Measurements from ENCODE around the gene ZNF593OS. TPM values are rescaled to one million over a fixed set of nuclear protein-coding genes. Genes with fewer than 3 reads are reported as not detected.

The ZNF593OS gene
- total RNA-seq: 0.32 TPM in 1 of 2 replicates, not detected in the other

DNA sequence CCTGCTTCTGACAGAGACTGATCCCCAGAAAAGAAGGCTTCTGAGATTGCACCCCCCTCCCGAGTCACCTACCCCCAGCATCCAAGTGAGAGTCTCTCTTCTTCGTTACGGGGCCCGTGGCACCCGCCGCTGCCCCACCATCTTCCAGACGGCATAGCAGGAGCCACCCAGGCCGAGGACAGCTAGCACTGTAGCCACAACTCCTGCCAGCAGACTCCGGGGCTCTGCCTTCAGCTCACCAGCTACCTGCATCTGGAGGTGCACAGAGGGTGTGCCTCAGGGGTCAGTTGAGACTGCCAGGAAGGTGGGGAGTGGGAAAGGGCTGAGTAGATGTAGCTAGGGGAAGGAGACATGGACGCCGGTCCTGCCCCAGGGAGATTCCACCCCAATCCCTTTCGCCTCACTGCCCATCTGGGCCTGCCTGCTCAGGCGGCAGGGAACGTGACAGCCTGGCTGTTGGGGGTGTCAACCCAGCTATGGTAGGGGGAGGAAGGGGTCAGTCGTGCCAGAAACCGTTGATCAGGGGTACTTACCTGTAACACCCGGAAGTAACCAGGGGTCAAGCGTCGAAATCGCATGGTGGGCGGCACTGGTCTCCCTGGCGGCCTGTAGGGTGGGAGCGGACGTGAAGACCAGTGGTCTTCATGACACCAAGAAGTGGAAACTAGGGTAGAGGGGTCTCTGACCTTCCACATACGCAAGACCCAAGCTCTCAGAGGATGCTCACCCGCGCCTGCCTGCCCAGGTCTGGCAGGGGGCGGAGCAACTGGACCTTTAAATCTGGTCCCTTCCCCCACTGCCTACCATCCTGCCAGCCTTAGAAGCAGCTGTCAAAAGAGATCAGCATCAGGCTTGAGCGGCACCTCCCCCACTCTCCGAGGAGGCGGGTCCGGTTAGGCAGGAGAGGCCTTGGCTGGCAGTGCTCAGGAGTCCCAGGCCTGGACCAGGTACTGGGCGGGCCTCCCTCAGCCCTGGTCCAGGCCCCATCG, at the start of gene ZNF593OS:
ZNF593OS (minus strand) TSS at position 749 of the 989 bp plus-strand sequence; CDS start at position 578, 171 bp downstream.
- no peak for DNase-seq (ENCODE audit: low read depth)
- H3K4me3 ChIP-seq (ENCODE audit: low read depth, low read length): peak within 1 kb of the TSS; percentile 89
- TF ChIP-seq CTCF (IDR thresholded peaks at IDR 0.05; ENCODE audit: insufficient read depth, low read depth, low read length): no peak

GRCh38 chr1:26221094-26221493, 49.5 kb upstream of the ZNF593OS start:
- DNase-seq (ENCODE audit: low read depth): no peak
- no peak for TF ChIP-seq CTCF (IDR thresholded peaks at IDR 0.05; ENCODE audit: insufficient read depth, low read depth, low read length)
- no peak overlapping the region for H3K4me3 ChIP-seq (ENCODE audit: low read depth, low read length)

GRCh38 chr1:26220199-26220912, 48.7 kb upstream of the ZNF593OS start:
- TF ChIP-seq CTCF (IDR thresholded peaks at IDR 0.05; ENCODE audit: insufficient read depth, low read depth, low read length): no peak
- no peak overlapping the region for H3K4me3 ChIP-seq (ENCODE audit: low read depth, low read length)
- DNase-seq (ENCODE audit: low read depth): no peak

DNA sequence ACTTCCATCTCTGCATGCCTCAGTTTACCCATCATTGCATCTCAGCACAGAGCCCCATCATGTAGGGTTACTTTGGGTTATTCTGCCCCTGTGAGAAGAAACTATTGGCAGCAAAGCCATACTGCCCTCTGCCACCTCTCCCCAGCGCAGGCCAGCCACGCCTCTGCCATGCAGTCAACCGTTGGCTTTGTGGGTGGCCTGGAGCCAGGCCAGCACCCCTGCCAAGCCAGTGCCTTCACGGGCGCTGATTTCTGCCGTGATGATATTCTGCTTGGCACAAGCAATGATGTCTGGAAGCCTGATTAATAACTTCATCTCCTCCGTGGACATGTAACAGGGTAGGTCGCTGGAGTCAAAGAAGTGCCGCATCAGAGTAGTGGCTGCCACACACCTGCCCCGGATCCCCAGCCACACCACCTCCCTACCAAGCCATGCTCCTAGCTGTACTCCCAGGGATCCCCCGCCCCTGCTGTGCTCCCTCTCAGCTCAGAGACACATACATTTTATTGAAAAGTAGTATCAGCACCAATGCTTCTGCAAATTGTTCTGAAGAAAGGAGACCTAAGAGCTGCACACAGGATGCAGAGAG, 47.4 kb upstream of the ZNF593OS start:
- H3K4me3 ChIP-seq (ENCODE audit: low read depth, low read length): no peak overlapping the region
- no peak for DNase-seq (ENCODE audit: low read depth)
- no peak for TF ChIP-seq CTCF (IDR thresholded peaks at IDR 0.05; ENCODE audit: insufficient read depth, low read depth, low read length)

DNA sequence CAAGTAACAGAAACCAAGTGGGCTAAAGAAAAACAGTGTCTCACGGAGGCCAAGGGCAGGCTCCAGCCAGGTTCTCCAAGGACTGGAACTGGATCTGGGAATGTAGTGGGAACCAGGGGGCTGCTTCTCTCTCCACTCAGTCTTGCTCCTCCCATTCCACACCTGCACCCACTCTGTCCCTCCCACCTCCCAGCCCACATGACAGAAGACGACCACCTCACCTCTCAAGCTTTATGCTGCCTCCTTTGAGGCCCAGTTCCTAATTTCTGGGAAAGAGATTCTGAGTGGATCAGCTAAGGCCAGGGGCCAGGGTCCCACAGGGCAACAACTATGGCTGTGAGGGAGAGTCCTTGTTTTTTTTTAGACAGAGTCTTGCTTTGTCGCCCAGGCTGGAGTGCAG, 43.6 kb upstream of the ZNF593OS start:
- no peak for DNase-seq (ENCODE audit: low read depth)
- TF ChIP-seq CTCF (IDR thresholded peaks at IDR 0.05; ENCODE audit: insufficient read depth, low read depth, low read length): no peak
- H3K4me3 ChIP-seq (ENCODE audit: low read depth, low read length): no peak overlapping the region

GRCh38 chr1:26213335-26213905, 41.8 kb upstream of the ZNF593OS start:
- DNase-seq (ENCODE audit: low read depth): no peak
- no peak overlapping the region for H3K4me3 ChIP-seq (ENCODE audit: low read depth, low read length)
- no peak for TF ChIP-seq CTCF (IDR thresholded peaks at IDR 0.05; ENCODE audit: insufficient read depth, low read depth, low read length)
